HepG2 (cell line): Measurements from ENCODE around the gene CRIM1. TPM values are rescaled to one million over a fixed set of nuclear protein-coding genes. Genes with fewer than 3 reads are reported as not detected.

Experiments
- ATAC-seq: fragments of 200-7000 bp; cut with Tn5 transposase; 3 replicates; pipeline ENCODE4 v1.9.1; 2020; ENCODE audit warnings: mild to moderate bottlenecking, moderate library complexity
- BruUV-seq: library from RNA; stranded (reverse); fragments of 400-500 nt; replicated peaks from 2 replicates; lab custom pipeline; 2021; lab: Mats Ljungman, UMichigan
- CTCF ChIA-PET: fragments of 300-600 bp; formaldehyde crosslinking; extraction: SDS; loops from one replicate; lab custom pipeline; 2021; ENCODE audit warnings: low total read pairs, inconsistent platforms, low intra/inter-chr PET ratio; lab: Yijun Ruan, JAX
- POLR2A ChIA-PET: fragments of 350-600 bp; sonication (Branson Sonifier 250); formaldehyde crosslinking; loops from one replicate; lab custom pipeline; 2020; ENCODE audit warnings: antibody characterized with exemption, inconsistent platforms; lab: Yijun Ruan, JAX
- DNase-seq: peaks from one replicate; pipeline ENCODE4 v3.0.0-alpha.2; 2015; ENCODE audit warnings: low spot score
- FAIRE-seq: peaks from 3 replicates; lab custom pipeline; 2011; peaks lifted over from hg19 to GRCh38; lab: Jason Lieb, UNC
- H2AFZ ChIP-seq: one replicate; pipeline ENCODE4 v1.6.1; 2011; ENCODE audit warnings: low read length, inconsistent platforms
- H3K27ac ChIP-seq: fragments of 300-600 bp; 3 replicates; pipeline ENCODE4 v1.8.0; 2011; ENCODE audit warnings: mixed run types, mild to moderate bottlenecking, mixed read lengths, low read length, inconsistent platforms; ENCODE audit not compliant: insufficient read depth; ENCODE audit errors: extremely low read length
- H3K27me3 ChIP-seq, 2 experiments: fragments of 200-600 bp in 1 of 2; 2 replicates in 1 of 2; 3 replicates in 1 of 2; pipeline versions ENCODE4 v1.6.0 to v1.8.0; 2011; ENCODE audit warnings: low read length in 2 of 2, mild to moderate bottlenecking in 2 of 2, moderate library complexity in 2 of 2, inconsistent platforms in 1 of 2; ENCODE audit not compliant: insufficient read depth in 2 of 2, control insufficient read depth in 1 of 2
- H3K36me3 ChIP-seq, 2 experiments: fragments of 200-600 bp in 1 of 2; replicated peaks in 1 of 2; 2 replicates in 1 of 2; 3 replicates in 1 of 2; pipeline versions ENCODE4 v1.5.1 to v1.8.0; 2011; ENCODE audit warnings: low read length in 2 of 2, inconsistent platforms in 1 of 2; ENCODE audit not compliant: insufficient read depth in 2 of 2, control insufficient read depth in 1 of 2
- H3K4me1 ChIP-seq: 2 replicates; pipeline ENCODE4 v1.5.1; 2012; ENCODE audit warnings: low read length, inconsistent platforms; ENCODE audit not compliant: insufficient read depth
- H3K4me2 ChIP-seq: 2 replicates; pipeline ENCODE4 v1.6.0; 2011; ENCODE audit warnings: low read depth, low read length, inconsistent platforms
- H3K4me3 ChIP-seq, 3 experiments: fragments of 200-600 bp in 1 of 3; sonication (generic), shearing (Covaris generic) in 1 of 3; replicated peaks in 1 of 3; 2 replicates each; pipeline ENCODE4 v1.5.1; 2011 to 2016; ENCODE audit warnings: low read length in 3 of 3, inconsistent platforms in 2 of 3, low read depth in 2 of 3, mild to moderate bottlenecking in 2 of 3, control low read depth in 1 of 3, mixed read lengths in 1 of 3; ENCODE audit not compliant: insufficient read depth in 1 of 3
- H3K79me2 ChIP-seq: one replicate; pipeline ENCODE4 v1.6.1; 2011; ENCODE audit warnings: low read length, inconsistent platforms; ENCODE audit not compliant: insufficient read depth
- H3K9ac ChIP-seq: 2 replicates; pipeline ENCODE4 v1.6.0; 2011; ENCODE audit warnings: mild to moderate bottlenecking, low read depth, low read length, inconsistent platforms; ENCODE audit not compliant: insufficient read depth
- H3K9me3 ChIP-seq: 2 replicates; pipeline ENCODE4 v1.5.1; 2012; ENCODE audit warnings: mild to moderate bottlenecking, low read length
- H4K20me1 ChIP-seq: 2 replicates; pipeline ENCODE4 v1.6.0; 2011; ENCODE audit warnings: inconsistent platforms, mild to moderate bottlenecking, low read length, moderate library complexity; ENCODE audit not compliant: insufficient read depth
- CENPT ChIP-seq: sonication (generic); formaldehyde crosslinking; IDR thresholded peaks from 2 replicates; pipeline ENCODE4 v1.8.0; 2022; ENCODE audit warnings: low read depth, mild to moderate bottlenecking, moderate library complexity, missing genetic modification reagents
- FOSL1 ChIP-seq: sonication (generic); formaldehyde crosslinking; IDR thresholded peaks from 2 replicates; pipeline ENCODE4 v1.9.0; 2021; ENCODE audit warnings: missing genetic modification reagents, borderline replicate concordance
- FOXA3 ChIP-seq: IDR thresholded peaks from 2 replicates; pipeline ENCODE4 v1.6.1; 2016; ENCODE audit warnings: missing genetic modification reagents, missing compliant biosample characterization
- MEIS1 ChIP-seq: sonication (generic); formaldehyde crosslinking; IDR thresholded peaks from 2 replicates; pipeline ENCODE4 v1.9.0; 2021; ENCODE audit warnings: mild to moderate bottlenecking, missing genetic modification reagents, moderate library complexity, borderline replicate concordance
- POLR2AphosphoS5 ChIP-seq: IDR thresholded peaks from 2 replicates; pipeline ENCODE4 v1.6.1; 2012; ENCODE audit warnings: low read depth, low read length
- ZNF75D ChIP-seq: sonication (generic); formaldehyde crosslinking; IDR thresholded peaks from 2 replicates; pipeline ENCODE4 v1.8.1; 2023; ENCODE audit warnings: missing genetic modification reagents, mild to moderate bottlenecking, borderline replicate concordance
- WGBS: methylation state at CpG from one replicate; pipeline ENCODE4 v1.1.6; 2017; ENCODE audit warnings: low lambda C conversion rate; 5-methylcytosine and 5-hydroxymethylcytosine counted together
- in situ Hi-C: cut with HindIII; loops from 2 replicates; pipeline ENCODE4 v1.10.0; 2017; ENCODE audit warnings: low pct_unique_long_range_greater_than_20kb; ENCODE audit not compliant: extremely low pct_ligation_motif_present
- intact Hi-C: fragments of 100-400 bp; cut with micrococcal nuclease; formaldehyde crosslinking; loops from one replicate; pipeline ENCODE4 v1.10.0; 2022; ENCODE audit not compliant: unreplicated experiment
- polyA plus RNA-seq, 8 experiments: library from polyadenylated mRNA; depleted of rRNA in 3 of 8; stranded (reverse) in 7 of 8; unstranded in 1 of 8; fragments of >200 nt; fragmentation: Illumina TruSeq in 4 of 8; extraction: Trizol in 4 of 8; gene quantifications; 2 replicates each; pipeline versions ENCODE4 v1.2.1 to v1.2.3, GENCODE V29; 2011 to 2016; ENCODE audit warnings: low read depth in 4 of 8, missing spikeins in 1 of 8, mixed read lengths in 1 of 8; ENCODE audit not compliant: insufficient read depth in 1 of 8
- total RNA-seq, 5 experiments: library from RNA; depleted of rRNA; stranded (reverse); fragments of >200 nt; fragmentation: Illumina TruSeq; extraction: Trizol; gene quantifications; 2 replicates each; pipeline ENCODE4 v1.2.3, GENCODE V29; 2016; ENCODE audit warnings: low read depth in 1 of 5
- TF ChIP-seq, protein P1 (sequence below): sonication (generic); formaldehyde crosslinking; IDR thresholded peaks from 2 replicates; pipeline ENCODE4 v1.5.0; 2020; ENCODE audit warnings: missing genetic modification reagents
- TF ChIP-seq, protein P2 (sequence below): sonication (generic); formaldehyde crosslinking; IDR thresholded peaks from 2 replicates; pipeline ENCODE4 v1.4.0; 2020; ENCODE audit warnings: missing genetic modification reagents, borderline replicate concordance
- TF ChIP-seq, protein P3 (sequence below): sonication (generic); formaldehyde crosslinking; IDR thresholded peaks from 2 replicates; pipeline ENCODE4 v1.8.1; 2022; ENCODE audit warnings: mild to moderate bottlenecking, missing genetic modification reagents
- TF ChIP-seq, protein P4 (sequence below): sonication (generic); formaldehyde crosslinking; conservative IDR thresholded peaks from 2 replicates; pipeline ENCODE4 v1.4.0; 2020; ENCODE audit warnings: missing genetic modification reagents
- TF ChIP-seq, protein P5 (sequence below): sonication (generic); formaldehyde crosslinking; IDR thresholded peaks from 2 replicates; pipeline ENCODE4 v1.4.0; 2020; ENCODE audit warnings: missing genetic modification reagents, borderline replicate concordance
- TF ChIP-seq, protein P6 (sequence below): sonication (generic); formaldehyde crosslinking; IDR thresholded peaks from 2 replicates; pipeline ENCODE4 v1.5.0; 2020; ENCODE audit warnings: mild to moderate bottlenecking, missing genetic modification reagents

The CRIM1 gene
- total and polyA plus RNA-seq, 2 of the 13 experiments (the other 11 are each of a cell fraction or from before 2014, with no cell fraction given), result 39.1 to 69.9 TPM

DNA sequence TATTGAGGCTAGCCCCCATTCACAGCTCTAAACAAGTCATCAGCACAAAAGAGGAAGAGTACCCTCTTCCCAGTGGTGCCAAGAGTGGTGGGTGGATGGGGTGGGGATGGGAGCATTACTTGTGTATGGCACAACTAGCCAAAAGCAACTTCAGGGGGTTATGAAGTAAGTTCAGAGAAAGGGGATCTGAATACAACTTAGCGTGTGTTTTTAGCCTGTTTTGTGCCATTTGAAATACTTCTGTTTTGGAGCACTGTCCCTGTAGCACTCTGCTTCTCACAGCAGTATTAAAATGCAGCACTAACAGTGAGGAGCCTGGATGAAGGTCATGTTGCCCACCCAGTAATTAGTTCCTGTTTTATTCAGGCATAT lies 113.5 kb downstream of the CRIM1 start:
- in situ Hi-C loops, result no loop called here
- ChIA-PET CTCF (no interaction called here), POLR2A (no interaction called here)
- no peak overlapping the region for H3K4me3 ChIP-seq
- DNase-seq (no peak), FAIRE-seq (no peak), ATAC-seq (no peak)
- H3K36me3 ChIP-seq, result peaks cover 29 to 80% of the 10 kb centered on the region in 2 experiments
- H3K9me3 ChIP-seq, result peaks cover 2% of the 10 kb centered on the region; the same call in 1 of the 2 replicates
- no peak overlapping the region for H2AFZ ChIP-seq
- H3K4me2 ChIP-seq, result no peak overlapping the region
- BruUV-seq, result no TSS peak
- H3K79me2 ChIP-seq, result peaks cover 2% of the 10 kb centered on the region
- intact Hi-C loops, result no loop called here
- H3K27ac ChIP-seq, result no peak overlapping the region
- no peaks in the 10 kb centered on the region for H3K27me3 ChIP-seq
- no peaks in the 10 kb centered on the region for H3K4me1 ChIP-seq
- 91% methylated on average over 1 of the region's 1 CpG for WGBS
- no peak overlapping the region for H3K9ac ChIP-seq
- H4K20me1 ChIP-seq, result no peaks in the 10 kb centered on the region; the same call in 1 of the 2 replicates
- TF ChIP-seq ZNF75D (CRISPR knock-in tag) (no peak), CENPT (no peak), MEIS1 (CRISPR knock-in tag) (no peak), FOSL1 (CRISPR knock-in tag) (no peak), FOXA3 (CRISPR knock-in tag) (no peak), POLR2AphosphoS5 (no peak)
- TF ChIP-seq, protein P1, sequence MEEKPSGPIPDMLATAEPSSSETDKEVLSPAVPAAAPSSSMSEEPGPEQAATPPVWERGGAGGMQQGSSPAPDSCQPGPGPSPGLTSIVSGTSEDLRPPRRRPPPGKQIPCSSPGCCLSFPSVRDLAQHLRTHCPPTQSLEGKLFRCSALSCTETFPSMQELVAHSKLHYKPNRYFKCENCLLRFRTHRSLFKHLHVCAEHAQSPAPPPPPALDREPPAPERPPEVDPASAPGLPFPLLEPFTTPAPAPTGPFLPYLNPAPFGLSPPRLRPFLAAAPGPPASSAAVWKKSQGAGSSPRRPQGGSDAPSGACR, result no peak
- TF ChIP-seq, protein P2, sequence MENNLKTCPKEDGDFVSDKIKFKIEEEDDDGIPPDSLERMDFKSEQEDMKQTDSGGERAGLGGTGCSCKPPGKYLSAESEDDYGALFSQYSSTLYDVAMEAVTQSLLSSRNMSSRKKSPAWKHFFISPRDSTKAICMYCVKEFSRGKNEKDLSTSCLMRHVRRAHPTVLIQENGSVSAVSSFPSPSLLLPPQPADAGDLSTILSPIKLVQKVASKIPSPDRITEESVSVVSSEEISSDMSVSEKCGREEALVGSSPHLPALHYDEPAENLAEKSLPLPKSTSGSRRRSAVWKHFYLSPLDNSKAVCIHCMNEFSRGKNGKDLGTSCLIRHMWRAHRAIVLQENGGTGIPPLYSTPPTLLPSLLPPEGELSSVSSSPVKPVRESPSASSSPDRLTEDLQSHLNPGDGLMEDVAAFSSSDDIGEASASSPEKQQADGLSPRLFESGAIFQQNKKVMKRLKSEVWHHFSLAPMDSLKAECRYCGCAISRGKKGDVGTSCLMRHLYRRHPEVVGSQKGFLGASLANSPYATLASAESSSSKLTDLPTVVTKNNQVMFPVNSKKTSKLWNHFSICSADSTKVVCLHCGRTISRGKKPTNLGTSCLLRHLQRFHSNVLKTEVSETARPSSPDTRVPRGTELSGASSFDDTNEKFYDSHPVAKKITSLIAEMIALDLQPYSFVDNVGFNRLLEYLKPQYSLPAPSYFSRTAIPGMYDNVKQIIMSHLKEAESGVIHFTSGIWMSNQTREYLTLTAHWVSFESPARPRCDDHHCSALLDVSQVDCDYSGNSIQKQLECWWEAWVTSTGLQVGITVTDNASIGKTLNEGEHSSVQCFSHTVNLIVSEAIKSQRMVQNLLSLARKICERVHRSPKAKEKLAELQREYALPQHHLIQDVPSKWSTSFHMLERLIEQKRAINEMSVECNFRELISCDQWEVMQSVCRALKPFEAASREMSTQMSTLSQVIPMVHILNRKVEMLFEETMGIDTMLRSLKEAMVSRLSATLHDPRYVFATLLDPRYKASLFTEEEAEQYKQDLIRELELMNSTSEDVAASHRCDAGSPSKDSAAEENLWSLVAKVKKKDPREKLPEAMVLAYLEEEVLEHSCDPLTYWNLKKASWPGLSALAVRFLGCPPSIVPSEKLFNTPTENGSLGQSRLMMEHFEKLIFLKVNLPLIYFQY (CRISPR knock-in tag), result no peak
- TF ChIP-seq, protein P3, sequence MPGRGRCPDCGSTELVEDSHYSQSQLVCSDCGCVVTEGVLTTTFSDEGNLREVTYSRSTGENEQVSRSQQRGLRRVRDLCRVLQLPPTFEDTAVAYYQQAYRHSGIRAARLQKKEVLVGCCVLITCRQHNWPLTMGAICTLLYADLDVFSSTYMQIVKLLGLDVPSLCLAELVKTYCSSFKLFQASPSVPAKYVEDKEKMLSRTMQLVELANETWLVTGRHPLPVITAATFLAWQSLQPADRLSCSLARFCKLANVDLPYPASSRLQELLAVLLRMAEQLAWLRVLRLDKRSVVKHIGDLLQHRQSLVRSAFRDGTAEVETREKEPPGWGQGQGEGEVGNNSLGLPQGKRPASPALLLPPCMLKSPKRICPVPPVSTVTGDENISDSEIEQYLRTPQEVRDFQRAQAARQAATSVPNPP (CRISPR knock-in tag), result no peak
- TF ChIP-seq, protein P4, sequence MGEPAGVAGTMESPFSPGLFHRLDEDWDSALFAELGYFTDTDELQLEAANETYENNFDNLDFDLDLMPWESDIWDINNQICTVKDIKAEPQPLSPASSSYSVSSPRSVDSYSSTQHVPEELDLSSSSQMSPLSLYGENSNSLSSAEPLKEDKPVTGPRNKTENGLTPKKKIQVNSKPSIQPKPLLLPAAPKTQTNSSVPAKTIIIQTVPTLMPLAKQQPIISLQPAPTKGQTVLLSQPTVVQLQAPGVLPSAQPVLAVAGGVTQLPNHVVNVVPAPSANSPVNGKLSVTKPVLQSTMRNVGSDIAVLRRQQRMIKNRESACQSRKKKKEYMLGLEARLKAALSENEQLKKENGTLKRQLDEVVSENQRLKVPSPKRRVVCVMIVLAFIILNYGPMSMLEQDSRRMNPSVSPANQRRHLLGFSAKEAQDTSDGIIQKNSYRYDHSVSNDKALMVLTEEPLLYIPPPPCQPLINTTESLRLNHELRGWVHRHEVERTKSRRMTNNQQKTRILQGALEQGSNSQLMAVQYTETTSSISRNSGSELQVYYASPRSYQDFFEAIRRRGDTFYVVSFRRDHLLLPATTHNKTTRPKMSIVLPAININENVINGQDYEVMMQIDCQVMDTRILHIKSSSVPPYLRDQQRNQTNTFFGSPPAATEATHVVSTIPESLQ (CRISPR knock-in tag), result no peak
- TF ChIP-seq, protein P5, sequence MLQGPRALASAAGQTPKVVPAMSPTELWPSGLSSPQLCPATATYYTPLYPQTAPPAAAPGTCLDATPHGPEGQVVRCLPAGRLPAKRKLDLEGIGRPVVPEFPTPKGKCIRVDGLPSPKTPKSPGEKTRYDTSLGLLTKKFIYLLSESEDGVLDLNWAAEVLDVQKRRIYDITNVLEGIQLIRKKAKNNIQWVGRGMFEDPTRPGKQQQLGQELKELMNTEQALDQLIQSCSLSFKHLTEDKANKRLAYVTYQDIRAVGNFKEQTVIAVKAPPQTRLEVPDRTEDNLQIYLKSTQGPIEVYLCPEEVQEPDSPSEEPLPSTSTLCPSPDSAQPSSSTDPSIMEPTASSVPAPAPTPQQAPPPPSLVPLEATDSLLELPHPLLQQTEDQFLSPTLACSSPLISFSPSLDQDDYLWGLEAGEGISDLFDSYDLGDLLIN, result no peak
- TF ChIP-seq, protein P6, sequence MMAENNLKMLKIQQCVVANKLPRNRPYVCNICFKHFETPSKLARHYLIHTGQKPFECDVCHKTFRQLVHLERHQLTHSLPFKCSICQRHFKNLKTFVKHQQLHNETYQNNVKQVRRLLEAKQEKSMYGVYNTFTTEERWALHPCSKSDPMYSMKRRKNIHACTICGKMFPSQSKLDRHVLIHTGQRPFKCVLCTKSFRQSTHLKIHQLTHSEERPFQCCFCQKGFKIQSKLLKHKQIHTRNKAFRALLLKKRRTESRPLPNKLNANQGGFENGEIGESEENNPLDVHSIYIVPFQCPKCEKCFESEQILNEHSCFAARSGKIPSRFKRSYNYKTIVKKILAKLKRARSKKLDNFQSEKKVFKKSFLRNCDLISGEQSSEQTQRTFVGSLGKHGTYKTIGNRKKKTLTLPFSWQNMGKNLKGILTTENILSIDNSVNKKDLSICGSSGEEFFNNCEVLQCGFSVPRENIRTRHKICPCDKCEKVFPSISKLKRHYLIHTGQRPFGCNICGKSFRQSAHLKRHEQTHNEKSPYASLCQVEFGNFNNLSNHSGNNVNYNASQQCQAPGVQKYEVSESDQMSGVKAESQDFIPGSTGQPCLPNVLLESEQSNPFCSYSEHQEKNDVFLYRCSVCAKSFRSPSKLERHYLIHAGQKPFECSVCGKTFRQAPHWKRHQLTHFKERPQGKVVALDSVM (CRISPR knock-in tag), result no peak
